DMS153 treated with DMSO at 0.1 percent for 48 hours (cell line): ENCODE measurements around the gene TCFL5.
"Not testable (repeated sequence)": the region's sequence is repeated elsewhere in the genome, so short reads cannot be mapped to it uniquely, and the experiment has no call there.

ENCODE experiments used
- DNase-seq: peaks from one replicate; lab custom pipeline; 2025; ENCODE audit not compliant: unreplicated experiment; lab: John Stamatoyannopoulos, UW

TCFL5 gene

GRCh38 chr20:62880935-62881661, 19.5 kb upstream of the TCFL5 start:
- DNase-seq, result no peak

GRCh38 chr20:62880147-62880934, 18.7 kb upstream of the TCFL5 start:
- no peak for DNase-seq

GRCh38 chr20:62879275-62880146, 17.9 kb upstream of the TCFL5 start:
- no peak for DNase-seq

- DNase-seq, result no peak
Observed at GRCh38 chr20:62878244-62879038, 16.8 kb upstream of the TCFL5 start.

- no peak for DNase-seq
Observed at GRCh38 chr20:62876902-62877816, 15.5 kb upstream of the TCFL5 start.

- DNase-seq, result no peak
Observed at GRCh38 chr20:62876501-62876901, 14.9 kb upstream of the TCFL5 start.

- peak; percentile 78 for DNase-seq
Observed at GRCh38 chr20:62875419-62876361, 14.1 kb upstream of the TCFL5 start.

GRCh38 chr20:62874964-62875344, 13.3 kb upstream of the TCFL5 start:
- DNase-seq, result no peak

- DNase-seq, result not testable (repeated sequence)
Observed at GRCh38 chr20:62873681-62874031, 12.0 kb upstream of the TCFL5 start.

- DNase-seq, result no peak
Observed at GRCh38 chr20:62873280-62873679, 11.7 kb upstream of the TCFL5 start.

- no peak for DNase-seq
Observed at GRCh38 chr20:62872862-62873261, 11.2 kb upstream of the TCFL5 start.

- no peak for DNase-seq
Observed at GRCh38 chr20:62872184-62872847, 10.7 kb upstream of the TCFL5 start.

- no peak for DNase-seq
Observed at GRCh38 chr20:62864207-62864606, 2.6 kb upstream of the TCFL5 start.

- no peak for DNase-seq
Observed at GRCh38 chr20:62860924-62861691, 514 bp downstream of the TCFL5 start.

GRCh38 chr20:62860391-62860923, 1.2 kb downstream of the TCFL5 start:
- no peak for DNase-seq

- DNase-seq, result no peak
Observed at GRCh38 chr20:62859721-62860120, 1.9 kb downstream of the TCFL5 start.
